NCI-H1694 treated with DMSO at 0.1 percent for 48 hours (cell line): Measurements from ENCODE around the gene PLEKHA8.

ENCODE experiments used
- DNase-seq: peaks from one replicate; lab custom pipeline; 2025; lab: John Stamatoyannopoulos, UW

The PLEKHA8 gene

DNA sequence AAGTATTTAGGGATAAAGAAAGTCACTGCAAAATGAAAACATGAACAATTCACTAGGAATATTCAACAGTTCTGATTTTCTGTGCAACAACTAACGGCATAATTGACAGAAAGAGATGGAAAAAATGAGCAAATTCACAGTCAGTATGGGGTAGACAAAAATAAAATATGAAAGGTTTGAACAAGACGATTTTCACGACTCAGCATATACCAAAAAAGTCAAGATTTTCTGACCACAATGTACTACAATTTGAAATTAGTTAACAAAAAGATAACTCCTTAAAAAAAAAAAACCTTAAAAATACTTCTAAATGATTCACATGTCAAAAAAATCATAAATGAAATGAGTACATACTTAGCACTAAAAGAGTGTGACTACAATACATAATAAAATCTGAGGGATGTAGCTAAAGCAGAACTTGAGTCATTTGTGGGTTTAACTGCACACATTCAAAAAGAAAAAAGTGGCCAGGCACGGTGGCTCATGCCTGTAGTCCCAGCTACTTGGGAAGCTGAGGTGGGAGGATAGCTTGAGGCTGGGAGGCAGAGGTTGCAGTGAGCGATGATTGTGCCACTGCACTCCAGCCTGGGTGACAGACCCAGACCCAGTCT is 84.0 kb downstream of the PLEKHA8 start:
- no peak for DNase-seq

- no peak for DNase-seq
These were observed 84.9 kb downstream of the PLEKHA8 start for GRCh38 chr7:30113144-30113543.

- no peak for DNase-seq
These were observed 86.5 kb downstream of the PLEKHA8 start for GRCh38 chr7:30114536-30115238.

DNA sequence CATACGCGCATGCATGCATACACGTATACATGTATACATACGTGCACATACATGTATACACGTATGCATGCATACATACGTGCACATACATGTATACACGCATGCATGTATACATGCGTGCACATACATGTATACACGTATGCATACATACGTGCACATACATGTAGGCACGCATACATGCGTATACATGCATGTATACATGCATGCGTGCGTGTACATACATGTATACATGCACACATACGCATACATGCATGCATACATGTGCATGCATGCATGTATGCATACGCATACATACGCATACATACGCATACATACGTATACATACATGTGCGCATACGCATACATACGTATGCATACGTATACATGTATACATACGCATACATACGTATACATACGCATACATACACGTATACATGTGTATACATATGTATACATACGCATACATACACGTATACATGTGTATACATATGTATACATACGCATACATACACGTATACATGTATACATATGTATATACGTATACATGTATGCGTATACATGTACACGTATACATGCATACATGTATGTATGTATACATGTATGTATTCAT is 87.6 kb downstream of the PLEKHA8 start:
- no peak for DNase-seq

DNA sequence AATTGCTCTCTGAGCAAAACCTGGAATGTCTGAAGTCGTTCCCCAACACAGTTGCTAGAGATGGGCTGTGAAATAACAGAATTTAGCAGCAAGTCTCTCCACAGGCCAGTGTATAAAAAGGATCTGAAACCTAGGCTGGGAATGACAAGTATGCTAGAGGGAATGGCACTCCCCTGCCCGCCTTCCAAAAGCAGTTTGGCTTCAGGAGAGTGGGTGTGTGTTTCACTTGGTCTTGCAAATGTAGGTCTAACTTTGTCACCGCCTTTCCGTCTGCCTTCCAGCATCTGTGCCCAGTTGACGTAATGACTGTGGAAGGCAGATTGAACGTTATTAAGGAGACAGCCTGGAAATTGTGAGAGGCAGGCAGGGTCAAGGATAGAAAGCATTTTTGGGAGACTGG is 88.6 kb downstream of the PLEKHA8 start:
- DNase-seq, result peak; percentile 94

GRCh38 chr7:30117896-30118295 is 89.7 kb downstream of the PLEKHA8 start:
- no peak for DNase-seq

- no peak for DNase-seq
These were observed 91.8 kb downstream of the PLEKHA8 start for GRCh38 chr7:30119890-30120577.

GRCh38 chr7:30133736-30134610 is 105.8 kb downstream of the PLEKHA8 start:
- DNase-seq, result no peak

GRCh38 chr7:30134611-30135300 is 106.5 kb downstream of the PLEKHA8 start, which contains the start of gene MTURN:
MTURN (plus strand) TSS chr7:30134986; CDS start chr7:30135137, 151 bp downstream.
- peak; percentile 55 for DNase-seq

- no peak for DNase-seq
These were observed 107.3 kb downstream of the PLEKHA8 start for GRCh38 chr7:30135301-30136116.

- no peak for DNase-seq
These were observed 108.0 kb downstream of the PLEKHA8 start for GRCh38 chr7:30136117-30136731.

- no peak for DNase-seq
These were observed 108.7 kb downstream of the PLEKHA8 start for GRCh38 chr7:30136743-30137485.

DNA sequence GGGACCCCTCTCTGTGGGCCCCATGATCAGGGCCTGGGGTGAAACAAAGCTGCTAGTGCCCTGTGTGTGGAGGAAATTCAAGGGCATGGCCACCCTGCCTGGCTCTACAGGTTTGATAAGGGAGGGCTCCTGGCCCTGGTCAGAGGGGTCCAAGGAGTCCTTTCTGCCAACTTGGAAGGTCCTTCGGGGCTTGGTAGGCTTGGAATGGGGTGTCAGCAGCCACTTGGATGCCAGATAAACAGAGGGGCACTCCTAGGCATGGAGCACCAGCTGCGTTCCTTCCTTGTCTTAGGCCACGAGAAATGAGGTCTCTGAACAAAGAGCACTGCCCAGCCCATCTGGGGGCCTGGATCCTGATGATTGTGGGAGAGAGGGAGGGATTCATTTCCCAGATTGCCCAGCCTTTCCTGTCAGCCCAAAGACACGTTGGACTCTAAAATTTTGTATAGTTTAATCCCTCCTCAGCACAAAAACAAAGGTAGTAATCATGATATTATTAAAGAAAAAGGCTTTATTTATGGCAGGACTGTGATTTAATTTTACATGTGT is 111.7 kb downstream of the PLEKHA8 start:
- DNase-seq, result no peak

DNA sequence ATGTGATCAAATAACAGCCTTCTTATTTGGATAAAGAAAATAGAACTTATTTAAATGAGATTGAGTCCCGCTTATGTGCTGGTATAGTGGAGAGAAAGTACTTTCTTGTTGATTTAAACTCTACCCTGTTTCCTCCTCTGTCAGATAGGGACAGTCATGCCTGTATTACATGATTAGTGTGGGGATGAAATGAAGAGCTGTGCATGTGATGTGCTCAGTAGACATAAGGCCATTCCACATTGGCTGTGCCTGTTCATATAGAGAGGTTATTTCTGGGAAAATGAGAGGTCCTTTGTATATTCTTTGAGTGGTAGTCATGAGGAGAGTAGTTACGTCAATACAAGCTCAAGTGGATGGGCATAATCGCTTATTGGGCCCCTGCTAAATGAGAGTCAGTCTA is 112.2 kb downstream of the PLEKHA8 start:
- no peak for DNase-seq

DNA sequence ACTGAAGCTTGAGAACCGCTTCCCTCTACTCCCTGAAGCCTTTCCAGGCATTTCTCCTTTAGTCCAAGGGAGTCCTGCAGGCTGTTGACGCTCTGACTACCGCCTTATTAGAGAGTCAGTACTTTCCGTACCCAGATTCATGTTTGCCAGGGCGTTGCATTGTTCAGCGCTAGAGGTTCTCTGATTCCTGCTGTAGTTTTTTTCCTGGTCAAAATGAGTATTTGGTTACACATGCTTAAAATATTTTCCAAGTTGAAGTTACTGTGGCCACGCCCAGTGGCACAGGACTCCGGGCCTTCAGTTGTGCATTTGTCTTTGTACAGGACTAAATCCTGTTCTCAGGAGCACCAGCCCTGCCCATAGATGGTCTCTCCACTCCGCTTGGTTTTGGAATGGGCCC is 114.5 kb downstream of the PLEKHA8 start:
- DNase-seq, result no peak

- DNase-seq, result no peak
These were observed 115.6 kb downstream of the PLEKHA8 start for GRCh38 chr7:30143748-30144251.

GRCh38 chr7:30144657-30145306 is 116.6 kb downstream of the PLEKHA8 start:
- no peak for DNase-seq

GRCh38 chr7:30145426-30145970 is 117.3 kb downstream of the PLEKHA8 start:
- DNase-seq, result no peak
